ENCODE data around the gene FBXW12.
A peak's percentile ranks its signal among the peaks of the same experiment; 100 is the strongest.

GRCh38 chr3:48408823-48409281 is 36.8 kb downstream of the FBXW12 start:
- no peak for TF ChIP-seq EZH2phosphoT487 (IDR thresholded peaks at IDR 0.05; ENCODE audit: low read depth)
- TF ChIP-seq CTCF (IDR thresholded peaks at IDR 0.05; ENCODE audit: low read depth, low read length): peak; percentile 38

Data from OCI-LY3 (cell line).